Midbrain (tissue), 1 donor: ENCODE data around the gene ZNF831.

Experiments
- DNase-seq: peaks from one replicate; lab custom pipeline; 2025; lab: John Stamatoyannopoulos, UW

Gene ZNF831

GRCh38 chr20:59157961-59158541 is 5.6 kb upstream of the ZNF831 start:
- no peak for DNase-seq

DNA sequence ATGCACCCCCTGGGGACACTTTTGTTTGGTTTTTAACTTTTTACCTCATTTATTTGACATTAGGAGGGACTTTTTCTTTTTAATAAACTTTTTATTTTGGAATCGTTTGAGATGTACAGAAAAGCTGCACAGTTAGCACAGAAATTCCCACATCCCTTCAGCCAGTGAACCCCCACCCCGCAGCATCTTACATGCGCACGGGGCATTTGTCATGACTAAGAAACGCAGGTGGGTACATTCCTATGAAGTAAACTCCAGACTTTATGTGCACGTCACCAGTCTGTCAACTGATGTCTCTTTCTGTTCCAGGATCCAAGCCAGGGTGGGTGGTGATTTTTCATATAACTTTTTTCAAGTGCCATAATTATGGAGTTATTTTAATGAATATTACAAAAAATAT is 4.9 kb upstream of the ZNF831 start:
- DNase-seq: no peak

DNA sequence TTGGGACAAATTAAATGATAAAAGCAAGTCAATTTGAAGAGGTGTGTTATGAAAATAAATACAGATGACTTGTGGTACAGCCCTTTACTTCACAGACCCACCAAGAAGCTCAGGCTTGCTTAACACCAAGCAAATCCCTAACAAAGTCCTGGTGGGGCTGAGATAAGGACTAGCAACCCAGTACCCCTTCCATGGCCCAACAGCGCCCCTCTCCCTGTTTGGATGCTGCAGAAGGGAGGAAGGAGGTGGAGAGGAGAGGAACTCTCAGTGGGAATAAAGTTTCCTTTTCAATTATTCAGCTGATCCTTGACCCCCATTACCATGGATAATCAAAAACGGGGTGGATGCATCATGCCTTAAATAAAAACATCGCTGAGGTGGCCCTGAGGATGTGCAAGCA is 4.5 kb upstream of the ZNF831 start:
- no peak for DNase-seq

DNA sequence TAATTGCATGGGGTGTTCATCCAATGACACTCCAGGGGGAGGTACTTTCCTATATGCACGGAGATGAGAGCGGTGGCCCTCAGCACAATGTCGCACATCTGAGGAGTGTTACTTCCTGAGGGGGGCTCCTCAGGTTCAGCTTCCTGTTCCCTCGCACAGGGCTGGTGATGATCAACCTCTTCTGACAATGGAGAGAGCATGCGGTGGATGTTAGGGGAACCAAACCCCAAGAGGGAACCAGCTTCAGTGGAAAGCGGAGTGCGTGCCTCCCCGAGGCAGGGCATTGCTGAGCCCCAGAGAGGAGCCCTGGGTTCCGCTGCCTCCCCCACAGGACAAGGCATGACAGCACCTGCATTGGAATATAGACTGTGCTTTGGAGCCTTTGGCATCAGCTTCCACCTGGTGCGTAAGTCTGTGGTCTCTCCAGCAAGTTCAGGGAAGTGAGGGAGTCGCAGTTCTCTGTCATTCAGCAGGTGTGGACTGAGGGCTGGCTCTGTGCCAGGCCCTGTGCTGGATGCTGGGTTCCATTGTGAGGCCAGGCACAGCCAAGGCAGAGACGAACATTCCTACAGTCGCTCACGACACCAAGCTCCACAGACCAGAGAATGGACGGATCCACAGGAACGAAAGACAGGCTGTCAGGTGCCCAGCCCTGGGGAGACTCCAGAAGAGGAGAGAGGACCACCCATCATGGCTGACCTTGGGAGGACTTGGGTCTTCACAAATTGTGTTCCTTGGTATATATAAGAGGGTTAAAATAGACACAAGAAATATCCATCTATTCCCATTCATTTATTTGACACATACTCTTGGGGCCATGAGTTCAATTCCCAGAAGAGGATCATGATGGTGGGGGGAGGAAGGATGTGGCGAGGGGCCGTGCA is 3.9 kb upstream of the ZNF831 start:
- no peak for DNase-seq

GRCh38 chr20:59160389-59161115 is 3.1 kb upstream of the ZNF831 start:
- DNase-seq: no peak

DNA sequence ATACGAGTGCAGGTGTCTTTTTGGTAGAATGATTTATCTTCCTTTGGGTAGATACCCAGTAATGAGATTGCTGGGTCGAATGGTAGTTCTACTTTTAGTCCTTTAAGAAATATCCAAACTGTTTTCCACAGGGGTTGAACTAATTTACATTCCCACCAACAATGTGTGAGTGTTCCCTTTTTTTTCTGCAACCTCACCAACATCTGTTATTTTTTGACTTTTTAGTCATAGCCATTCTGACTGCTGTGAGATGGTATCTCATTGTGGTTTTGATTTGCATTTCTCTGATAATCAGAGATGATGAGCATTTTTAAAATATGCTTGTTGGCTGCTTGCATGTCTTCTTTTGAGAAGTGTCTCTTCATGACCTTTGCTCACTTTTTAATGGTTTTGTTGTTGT is 1.9 kb upstream of the ZNF831 start:
- no peak for DNase-seq

- DNase-seq: no peak
These were observed 1.2 kb downstream of the ZNF831 start for GRCh38 chr20:59164686-59165391.

DNA sequence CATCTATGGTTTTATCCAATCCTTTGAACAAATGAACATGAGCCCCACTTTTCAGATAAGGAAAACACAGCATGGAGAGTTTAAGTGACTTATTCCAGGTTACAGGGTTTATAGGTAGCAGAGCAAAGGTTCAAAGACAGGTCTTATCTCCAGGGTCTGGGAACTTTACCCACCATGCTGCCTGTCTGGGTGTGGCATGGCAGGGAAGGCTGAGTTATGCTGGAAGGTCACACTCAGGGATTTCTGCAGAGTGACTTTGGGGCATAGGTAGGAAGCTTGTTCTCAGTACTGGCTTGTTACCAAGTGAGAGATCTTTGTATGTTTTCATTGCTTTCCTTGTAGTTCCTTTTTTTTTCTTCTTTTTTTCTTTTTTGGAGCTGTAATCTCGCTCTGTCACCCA is 1.8 kb downstream of the ZNF831 start:
- DNase-seq: no peak

GRCh38 chr20:59165891-59166709 is 2.5 kb downstream of the ZNF831 start:
- no peak for DNase-seq

GRCh38 chr20:59170406-59171349 is 7.1 kb downstream of the ZNF831 start:
- DNase-seq: no peak

GRCh38 chr20:59171986-59172385 is 8.4 kb downstream of the ZNF831 start:
- DNase-seq: no peak

DNA sequence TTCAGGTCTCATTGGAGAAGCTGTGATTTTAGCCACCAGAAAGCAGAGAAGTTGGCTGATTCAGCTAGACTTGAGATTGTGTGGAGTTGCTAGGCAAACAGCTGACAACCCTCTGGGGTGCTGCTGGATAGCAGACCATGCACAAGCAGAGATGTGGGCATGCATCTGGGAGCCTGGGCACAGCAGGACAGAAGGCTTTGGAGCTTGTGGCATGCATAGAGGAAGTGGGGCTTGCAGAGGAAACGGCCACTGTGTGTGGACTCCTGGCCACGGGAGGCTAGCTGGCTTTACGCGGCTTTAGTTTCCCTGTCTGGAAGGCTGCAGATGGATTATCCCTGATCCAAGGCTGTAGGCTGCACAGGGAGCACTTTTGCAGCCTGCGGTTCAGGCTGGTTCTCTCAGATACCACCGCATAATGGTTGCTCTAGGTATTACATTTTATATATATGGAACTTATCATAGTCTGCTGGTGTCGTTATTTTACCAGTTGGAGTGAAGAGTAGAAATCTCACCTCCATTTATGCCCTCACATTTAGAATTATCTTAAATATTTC is 10.4 kb downstream of the ZNF831 start:
- no peak for DNase-seq

GRCh38 chr20:59175002-59175401 is 11.4 kb downstream of the ZNF831 start:
- no peak for DNase-seq

DNA sequence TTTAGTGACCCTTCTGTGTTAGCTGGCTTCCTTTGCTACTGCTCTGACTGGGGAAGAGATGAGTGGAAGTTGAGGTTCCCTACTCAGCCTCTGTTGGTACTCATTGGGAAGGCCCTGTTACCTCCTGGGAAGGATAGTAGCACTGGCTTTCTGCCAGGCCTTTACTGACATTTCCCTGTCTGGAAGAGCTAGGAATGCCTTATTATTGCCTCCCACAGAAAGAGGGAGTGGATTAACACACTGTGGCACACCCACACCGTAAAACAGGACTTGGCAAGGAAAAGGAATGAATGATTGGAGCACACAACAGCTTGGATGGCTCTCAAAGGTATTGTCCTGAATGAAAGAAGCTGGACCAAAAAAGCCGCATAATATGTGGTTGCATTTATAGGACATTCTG is 12.2 kb downstream of the ZNF831 start:
- DNase-seq: no peak

- no peak for DNase-seq
These were observed 13.2 kb downstream of the ZNF831 start for GRCh38 chr20:59176812-59177211.

GRCh38 chr20:59177266-59178250 is 13.9 kb downstream of the ZNF831 start:
- DNase-seq: no peak

DNA sequence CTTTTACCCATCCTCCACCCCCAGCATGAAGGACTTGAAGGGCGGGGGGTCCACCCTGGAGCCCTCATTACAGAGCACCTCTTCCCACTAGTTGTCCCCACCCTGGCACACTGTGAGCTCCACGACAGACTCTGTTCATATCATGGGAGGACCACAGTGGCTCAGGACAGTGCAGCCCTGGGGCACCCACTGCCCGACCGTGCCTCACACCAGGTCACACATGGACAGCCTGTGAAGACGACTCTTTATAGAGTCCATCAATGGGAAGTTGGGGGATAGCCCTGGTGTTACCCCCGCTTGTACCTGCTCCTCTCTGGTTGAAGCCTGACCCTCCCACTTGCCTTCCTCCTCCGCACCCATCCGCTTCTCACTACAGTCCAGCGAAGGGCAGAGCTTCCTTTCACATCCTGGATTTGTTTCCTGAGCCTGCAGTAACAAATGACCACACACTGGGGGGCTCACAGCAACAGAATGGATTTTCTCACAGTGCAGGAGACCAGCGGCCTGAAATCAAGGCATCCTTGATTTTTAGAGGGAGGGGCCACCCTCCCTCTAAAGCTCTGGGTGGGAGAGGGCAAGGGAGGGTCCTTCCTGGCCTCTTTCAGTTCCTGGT is 15.5 kb downstream of the ZNF831 start:
- DNase-seq: no peak

GRCh38 chr20:59179988-59180387 is 16.4 kb downstream of the ZNF831 start:
- DNase-seq: no peak
